GM12878 (cell line): ENCODE results near the gene SH2D2A.

ENCODE experiments used
- CEBPB ChIP-seq, 2 experiments: fragments of 150-350 bp in 1 of 2; IDR thresholded peaks; 2 replicates each; pipeline ENCODE4 v1.6.1; 2012 to 2014; ENCODE audit warnings: low read depth in 2 of 2, low read length in 2 of 2, borderline replicate concordance in 1 of 2, inconsistent platforms in 1 of 2
- EZH2 ChIP-seq: IDR thresholded peaks from 2 replicates; pipeline ENCODE4 v1.6.1; 2012; ENCODE audit warnings: low read depth, mild to moderate bottlenecking, control low read depth, inconsistent platforms, low read length, borderline replicate concordance; ENCODE audit not compliant: control insufficient read depth
- HCFC1 ChIP-seq: fragments of 150-350 bp; IDR thresholded peaks from 2 replicates; pipeline ENCODE4 v1.6.1; 2014; ENCODE audit warnings: low read length
- KDM1A ChIP-seq: fragments of 200-600 bp; sonication (generic); IDR thresholded peaks from 2 replicates; pipeline ENCODE4 v1.6.1; 2016; ENCODE audit warnings: borderline replicate concordance
- KLF5 ChIP-seq: fragments of 450-650 bp; IDR thresholded peaks from 2 replicates; pipeline ENCODE4 v1.6.1; 2014; ENCODE audit warnings: mild to moderate bottlenecking; ENCODE audit not compliant: partially characterized antibody
- POLR2A ChIP-seq: IDR thresholded peaks from 2 replicates; pipeline ENCODE4 v1.6.1; 2011; ENCODE audit warnings: low read depth, mild to moderate bottlenecking, low read length
- POLR2AphosphoS2 ChIP-seq: IDR thresholded peaks from 2 replicates; pipeline ENCODE4 v1.6.1; 2011; ENCODE audit warnings: low read depth, mild to moderate bottlenecking, low read length, improper control_type of control experiment, moderate library complexity
- POLR2AphosphoS5 ChIP-seq: IDR thresholded peaks from 2 replicates; pipeline ENCODE4 v1.6.1; 2011; ENCODE audit warnings: mild to moderate bottlenecking, low read length, inconsistent platforms
- RFX5 ChIP-seq: IDR thresholded peaks from 2 replicates; pipeline ENCODE4 v1.6.1; 2011; ENCODE audit warnings: low read depth, low read length, improper control_type of control experiment
- SIX5 ChIP-seq: IDR thresholded peaks from 2 replicates; pipeline ENCODE4 v1.6.1; 2011; ENCODE audit warnings: mild to moderate bottlenecking, low read depth, low read length, moderate library complexity; ENCODE audit not compliant: severe bottlenecking
- ZZZ3 ChIP-seq: IDR thresholded peaks from 2 replicates; pipeline ENCODE4 v1.6.1; 2011; ENCODE audit warnings: low read depth; ENCODE audit not compliant: control insufficient read depth, insufficient read length
- TF ChIP-seq, protein P1 (sequence below): IDR thresholded peaks from 2 replicates; pipeline ENCODE4 v1.6.1; 2011; ENCODE audit warnings: borderline replicate concordance, low read depth, mild to moderate bottlenecking, moderate library complexity, mixed read lengths, low read length; ENCODE audit not compliant: insufficient read depth; ENCODE audit errors: extremely low read length
- TF ChIP-seq, protein P2 (sequence below): IDR thresholded peaks from 2 replicates; pipeline ENCODE4 v1.6.1; 2012; ENCODE audit warnings: low read depth, low read length, improper control_type of control experiment
- TF ChIP-seq, protein P3 (sequence below), 3 experiments: IDR thresholded peaks in 2 of 3; conservative IDR thresholded peaks in 1 of 3; 2 replicates each; pipeline ENCODE4 v1.5.1; 2011; ENCODE audit warnings: low read depth in 3 of 3, low read length in 3 of 3, mild to moderate bottlenecking in 3 of 3, control low read depth in 2 of 3, moderate library complexity in 2 of 3, inconsistent platforms in 1 of 3, mixed read lengths in 1 of 3; ENCODE audit not compliant: control insufficient read depth in 2 of 3, insufficient read depth in 1 of 3; ENCODE audit errors: extremely low read depth in 1 of 3

GRCh38 chr1:156849151-156849496, 32.5 kb upstream of the SH2D2A start:
- TF ChIP-seq POLR2A (no peak), EZH2 (no peak), ZZZ3 (no peak), HCFC1 (no peak), KLF5 (no peak), POLR2AphosphoS5 (no peak), SIX5 (no peak), RFX5 (no peak), KDM1A (no peak), CEBPB (IDR thresholded peaks at IDR 0.05; ENCODE audit: borderline replicate concordance in 1 of 2, low read depth in 2 of 2, low read length in 2 of 2) (no peak), POLR2AphosphoS2 (no peak)
- TF ChIP-seq, protein P1, sequence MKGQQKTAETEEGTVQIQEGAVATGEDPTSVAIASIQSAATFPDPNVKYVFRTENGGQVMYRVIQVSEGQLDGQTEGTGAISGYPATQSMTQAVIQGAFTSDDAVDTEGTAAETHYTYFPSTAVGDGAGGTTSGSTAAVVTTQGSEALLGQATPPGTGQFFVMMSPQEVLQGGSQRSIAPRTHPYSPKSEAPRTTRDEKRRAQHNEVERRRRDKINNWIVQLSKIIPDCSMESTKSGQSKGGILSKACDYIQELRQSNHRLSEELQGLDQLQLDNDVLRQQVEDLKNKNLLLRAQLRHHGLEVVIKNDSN = no peak
- TF ChIP-seq, protein P2, sequence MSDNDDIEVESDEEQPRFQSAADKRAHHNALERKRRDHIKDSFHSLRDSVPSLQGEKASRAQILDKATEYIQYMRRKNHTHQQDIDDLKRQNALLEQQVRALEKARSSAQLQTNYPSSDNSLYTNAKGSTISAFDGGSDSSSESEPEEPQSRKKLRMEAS = no peak
- TF ChIP-seq, protein P3, sequence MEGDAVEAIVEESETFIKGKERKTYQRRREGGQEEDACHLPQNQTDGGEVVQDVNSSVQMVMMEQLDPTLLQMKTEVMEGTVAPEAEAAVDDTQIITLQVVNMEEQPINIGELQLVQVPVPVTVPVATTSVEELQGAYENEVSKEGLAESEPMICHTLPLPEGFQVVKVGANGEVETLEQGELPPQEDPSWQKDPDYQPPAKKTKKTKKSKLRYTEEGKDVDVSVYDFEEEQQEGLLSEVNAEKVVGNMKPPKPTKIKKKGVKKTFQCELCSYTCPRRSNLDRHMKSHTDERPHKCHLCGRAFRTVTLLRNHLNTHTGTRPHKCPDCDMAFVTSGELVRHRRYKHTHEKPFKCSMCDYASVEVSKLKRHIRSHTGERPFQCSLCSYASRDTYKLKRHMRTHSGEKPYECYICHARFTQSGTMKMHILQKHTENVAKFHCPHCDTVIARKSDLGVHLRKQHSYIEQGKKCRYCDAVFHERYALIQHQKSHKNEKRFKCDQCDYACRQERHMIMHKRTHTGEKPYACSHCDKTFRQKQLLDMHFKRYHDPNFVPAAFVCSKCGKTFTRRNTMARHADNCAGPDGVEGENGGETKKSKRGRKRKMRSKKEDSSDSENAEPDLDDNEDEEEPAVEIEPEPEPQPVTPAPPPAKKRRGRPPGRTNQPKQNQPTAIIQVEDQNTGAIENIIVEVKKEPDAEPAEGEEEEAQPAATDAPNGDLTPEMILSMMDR (IDR thresholded peaks at IDR 0.05 in 2 of 3, conservative IDR thresholded peaks at IDR 0.05 in 1 of 3; ENCODE audit: control insufficient read depth in 2 of 3, extremely low read depth in 1 of 3, insufficient read depth in 1 of 3, low read depth in 3 of 3, low read length in 3 of 3) = no peak
